Measurements from ENCODE around the gene CCM2. TPM values are rescaled to one million over a fixed set of nuclear protein-coding genes. Genes with fewer than 3 reads are reported as not detected.

CCM2 gene
- total RNA-seq, 2 experiments from 2014 or later: 130 to 134 TPM

DNA sequence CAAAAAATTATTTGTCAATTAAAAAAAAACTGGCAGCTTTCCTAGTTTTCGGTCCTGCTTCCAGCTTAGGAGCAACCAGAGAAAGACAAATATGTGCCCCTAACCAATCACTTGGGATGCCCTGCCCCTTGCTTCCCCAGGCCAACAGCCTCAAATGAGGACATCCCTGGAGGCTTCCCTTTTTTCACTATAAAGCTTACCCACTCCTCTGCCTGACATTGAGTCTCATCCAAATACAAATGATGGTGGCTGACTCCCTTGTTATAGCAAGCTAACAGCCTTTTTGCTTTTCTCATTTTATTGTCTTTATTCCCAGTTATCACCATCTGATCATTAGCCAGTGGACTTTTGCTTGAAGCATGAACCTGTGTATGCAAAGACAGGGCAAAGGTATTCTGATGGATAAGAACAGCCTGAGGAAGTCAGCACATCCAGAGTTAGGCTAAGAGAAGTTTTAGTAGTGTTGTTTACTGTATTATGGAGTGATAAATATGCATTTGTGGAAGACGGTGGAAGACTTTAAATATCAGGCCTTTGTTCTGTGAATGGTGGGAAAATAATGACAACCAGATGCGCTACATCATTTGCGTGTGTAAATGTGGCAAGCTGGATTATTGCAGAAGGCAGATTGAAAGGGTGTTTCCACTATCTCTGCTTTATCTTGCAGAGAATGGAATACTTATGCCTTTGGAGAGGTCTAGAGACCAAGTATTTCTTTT, 1.7 kb upstream of the CCM2 start:
- no peak for DNase-seq
- H3K4me1 Mint-ChIP-seq: peaks cover 61% of the 10 kb centered on the region
- POLR2A ChIA-PET: interaction anchor here (0.6 to 10.5 kb wide), 7 partner anchors 19 to 150 kb away, joined by 3 to 493 read pairs (median 19); partner anchors contain the start of genes H2AZ2, MYO1G and TBRG4

DNA sequence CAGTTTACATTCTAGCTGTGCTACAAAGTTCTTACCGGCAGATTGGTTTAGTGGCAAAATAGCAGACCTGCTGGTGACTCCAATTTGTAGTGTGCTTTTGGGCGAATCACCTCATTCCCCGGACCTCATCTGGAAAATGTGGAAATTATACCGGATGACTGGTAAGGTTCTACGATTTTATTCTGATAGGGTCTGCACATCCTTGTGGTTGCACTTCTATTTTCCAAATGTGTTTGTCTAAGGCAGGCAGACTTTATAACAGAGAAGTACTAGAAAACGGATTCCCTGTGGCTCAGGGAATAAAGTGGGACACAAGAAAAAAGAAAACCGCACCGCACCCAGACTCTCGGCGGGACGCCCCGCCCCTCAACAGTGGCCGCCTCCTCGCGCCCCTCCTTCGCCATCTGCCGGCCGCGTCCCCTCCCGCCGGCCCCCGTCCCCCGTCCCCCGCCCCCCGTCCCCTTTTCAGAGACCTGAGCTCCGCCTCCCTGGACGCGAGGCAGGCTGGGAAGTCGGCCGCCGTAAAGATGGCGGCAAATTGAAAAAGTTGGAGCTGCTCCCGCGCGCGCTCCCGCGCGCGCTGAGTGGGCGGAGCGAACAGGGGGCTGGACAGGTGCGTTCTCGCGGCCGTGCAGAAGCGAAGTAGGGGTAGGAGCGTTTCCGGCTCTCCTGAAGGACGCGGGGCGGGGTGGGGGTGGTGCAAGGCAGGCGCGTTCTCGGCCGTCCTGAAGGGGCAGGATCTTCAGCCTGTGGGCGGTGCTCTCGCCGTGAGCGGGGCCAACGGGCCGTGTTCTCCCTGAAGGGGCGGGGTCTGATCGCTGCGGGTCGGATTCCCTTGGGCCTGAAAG, 532 bp upstream of the CCM2 start:
- Mint-ChIP-seq H3K27ac (peak overlapping the region; percentile 87), H3K4me1 (peaks cover 59% of the 10 kb centered on the region), H3K9me3 (no peaks in the 10 kb centered on the region), H3K36me3 (ENCODE audit: low read depth) (peaks cover 9% of the 10 kb centered on the region), H3K27me3 (no peaks in the 10 kb centered on the region), H3K4me3 (peak overlapping the region; percentile 80)
- DNase-seq: peak; percentile 100
- ChIA-PET POLR2A (interaction anchor here (0.7 to 10.5 kb wide), 13 partner anchors 9 to 393 kb away, joined by 3 to 493 read pairs (median 19); partner anchors contain the start of genes H2AZ2, MYO1G, OGDH and PURB), CTCF (interaction anchor here (0.7 to 8.0 kb wide), 12 partner anchors 9 to 1427 kb away, joined by 3 to 88 read pairs (median 4); no protein-coding TSS in a partner anchor)

More for the DNA sequence above, 1.7 kb upstream of the CCM2 start:
- Mint-ChIP-seq H3K27me3 (no peaks in the 10 kb centered on the region), H3K4me3 (peak overlapping the region; percentile 80), H3K9me3 (no peaks in the 10 kb centered on the region), H3K27ac (peak overlapping the region; percentile 87), H3K36me3 (ENCODE audit: low read depth) (peaks cover 7% of the 10 kb centered on the region)
- CTCF ChIA-PET: interaction anchor here (1.0 to 8.0 kb wide), 6 partner anchors 8 to 139 kb away, joined by 3 to 88 read pairs (median 5); no protein-coding TSS in a partner anchor

GRCh38 chr7:45001138-45001694, 1.2 kb downstream of the CCM2 start:
- peak overlapping the region; percentile 85 for H3K4me3 Mint-ChIP-seq
- H3K4me1 Mint-ChIP-seq: peaks cover 55% of the 10 kb centered on the region
- H3K9me3 Mint-ChIP-seq: no peaks in the 10 kb centered on the region
- CTCF ChIA-PET: interaction anchor here (0.7 to 8.0 kb wide), 15 partner anchors 15 to 136 kb away, joined by 3 to 88 read pairs (median 5); partner anchors contain the start of genes MYO1G and TBRG4
- DNase-seq: peak; percentile 55
- peaks cover 16% of the 10 kb centered on the region for H3K36me3 Mint-ChIP-seq (ENCODE audit: low read depth)
- POLR2A ChIA-PET: interaction anchor here (0.7 to 10.5 kb wide), 24 partner anchors 10 to 419 kb away, joined by 3 to 493 read pairs (median 4); partner anchors contain the start of genes H2AZ2, MYO1G, OGDH and PURB
- peak overlapping the region; percentile 85 for H3K27ac Mint-ChIP-seq
- no peaks in the 10 kb centered on the region for H3K27me3 Mint-ChIP-seq

DNA sequence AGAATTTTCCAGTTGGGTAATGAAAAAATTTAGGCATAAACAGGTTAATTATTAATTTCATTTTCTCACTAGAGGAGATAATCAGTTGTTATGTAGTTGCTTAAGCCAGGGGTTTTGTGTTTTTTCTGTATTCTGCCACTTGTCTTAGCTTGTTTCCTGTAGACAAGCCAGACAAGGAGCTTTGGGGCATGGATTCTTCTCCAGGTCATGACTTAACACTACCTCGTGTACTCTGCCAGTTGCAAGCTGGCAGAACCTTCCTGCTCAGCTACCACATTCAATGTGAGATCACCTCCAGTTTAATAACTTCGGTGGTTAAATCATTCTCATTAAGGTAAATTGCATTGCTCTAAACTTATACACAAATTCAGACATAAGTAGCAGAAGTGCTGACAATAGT, 1.8 kb downstream of the CCM2 start:
- H3K36me3 Mint-ChIP-seq (ENCODE audit: low read depth): peaks cover 19% of the 10 kb centered on the region
- no peak for DNase-seq
- ChIA-PET POLR2A (interaction anchor here (0.7 to 10.5 kb wide), 19 partner anchors 10 to 420 kb away, joined by 3 to 493 read pairs (median 13); partner anchors contain the start of genes H2AZ2, MYO1G, PURB and TBRG4), CTCF (interaction anchor here (0.7 to 8.0 kb wide), 14 partner anchors 16 to 136 kb away, joined by 3 to 88 read pairs (median 5); partner anchors contain the start of gene MYO1G)
- no peaks in the 10 kb centered on the region for H3K27me3 Mint-ChIP-seq
- H3K4me1 Mint-ChIP-seq: peaks cover 52% of the 10 kb centered on the region
- no peaks in the 10 kb centered on the region for H3K9me3 Mint-ChIP-seq
- H3K4me3 Mint-ChIP-seq: no peak overlapping the region
- H3K27ac Mint-ChIP-seq: peak overlapping the region; percentile 85

- DNase-seq: no peak
- ChIA-PET POLR2A (interaction anchor here (2.3 to 10.5 kb wide), 2 partner anchors 23 to 24 kb away, joined by 8 to 493 read pairs; partner anchors contain the start of gene MYO1G), CTCF (interaction anchor here (0.9 kb wide), 2 partner anchors 22 to 26 kb away, joined by 3 read pairs; no protein-coding TSS in a partner anchor)
- peaks cover 61% of the 10 kb centered on the region for H3K4me1 Mint-ChIP-seq
- H3K27me3 Mint-ChIP-seq: no peaks in the 10 kb centered on the region
- no peak overlapping the region for H3K4me3 Mint-ChIP-seq
- H3K27ac Mint-ChIP-seq: no peak overlapping the region
- peaks cover 32% of the 10 kb centered on the region for H3K36me3 Mint-ChIP-seq (ENCODE audit: low read depth)
- no peaks in the 10 kb centered on the region for H3K9me3 Mint-ChIP-seq
Measured at GRCh38 chr7:45003789-45004188, 3.8 kb downstream of the CCM2 start.

GRCh38 chr7:45007106-45007505, 7.1 kb downstream of the CCM2 start:
- peak overlapping the region; percentile 70 for H3K27ac Mint-ChIP-seq
- peaks cover 54% of the 10 kb centered on the region for H3K4me1 Mint-ChIP-seq
- CTCF ChIA-PET: interaction anchor here (0.7 to 2.3 kb wide), 5 partner anchors 15 to 103 kb away, joined by 3 to 14 read pairs (median 4); no protein-coding TSS in a partner anchor
- peaks cover 43% of the 10 kb centered on the region for H3K36me3 Mint-ChIP-seq (ENCODE audit: low read depth)
- H3K27me3 Mint-ChIP-seq: no peaks in the 10 kb centered on the region
- no peak overlapping the region for H3K4me3 Mint-ChIP-seq
- POLR2A ChIA-PET: interaction anchor here (0.6 to 2.1 kb wide), 10 partner anchors 8 to 209 kb away, joined by 3 to 9 read pairs (median 5); no protein-coding TSS in a partner anchor
- no peaks in the 10 kb centered on the region for H3K9me3 Mint-ChIP-seq
- no peak for DNase-seq

DNA sequence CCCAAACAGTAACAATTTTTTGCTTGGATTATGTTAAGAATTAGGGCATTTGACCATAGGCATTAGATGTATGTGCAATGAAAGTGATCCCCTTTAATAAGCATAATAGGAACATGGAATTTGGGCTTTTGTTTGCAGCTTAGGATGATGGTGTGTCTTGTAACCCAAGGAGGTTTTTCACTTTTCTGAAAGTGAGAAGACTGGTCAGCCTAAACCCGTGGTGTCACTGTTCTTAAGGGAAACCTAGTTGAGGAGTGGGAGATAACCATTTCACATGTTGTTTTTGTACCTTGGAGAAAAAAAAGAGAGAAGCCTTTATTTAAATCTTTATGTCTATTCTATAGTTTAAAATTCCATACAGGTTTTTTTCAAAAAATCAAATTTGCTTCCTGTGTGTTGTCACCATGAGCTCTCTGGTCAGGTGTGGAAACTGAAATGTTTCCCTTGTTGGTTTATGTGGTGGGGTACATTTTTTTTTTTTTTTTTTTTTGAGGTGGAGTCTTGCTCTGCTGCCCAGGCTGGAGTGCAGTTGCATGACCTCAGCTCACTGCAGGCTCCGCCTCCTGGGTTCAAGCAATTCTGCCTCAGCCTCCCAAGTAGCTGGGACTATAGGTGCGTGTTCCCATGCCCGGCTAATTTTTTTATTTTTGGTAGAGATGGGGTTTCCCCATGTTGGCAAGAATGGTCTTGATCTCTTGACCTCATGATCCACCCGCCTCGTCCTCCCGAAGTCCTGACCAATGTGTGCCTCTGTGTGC, 7.7 kb downstream of the CCM2 start:
- H3K27ac Mint-ChIP-seq: peak overlapping the region; percentile 70
- POLR2A ChIA-PET: interaction anchor here (0.6 to 2.1 kb wide), 11 partner anchors 8 to 209 kb away, joined by 3 to 9 read pairs (median 4); no protein-coding TSS in a partner anchor
- DNase-seq: peak; percentile 58

GRCh38 chr7:45013465-45013967, 13.5 kb downstream of the CCM2 start:
- Mint-ChIP-seq H3K36me3 (ENCODE audit: low read depth) (peaks cover 56% of the 10 kb centered on the region), H3K9me3 (no peaks in the 10 kb centered on the region), H3K27ac (peak overlapping the region; percentile 7), H3K27me3 (no peaks in the 10 kb centered on the region), H3K4me1 (peaks cover 28% of the 10 kb centered on the region), H3K4me3 (no peak overlapping the region)
- ChIA-PET CTCF (interaction anchor here (1.2 to 1.6 kb wide), 2 partner anchors 35 to 157 kb away, joined by 3 read pairs; partner anchors contain the start of gene MYO1G), POLR2A (interaction anchor here (0.8 to 3.8 kb wide), 3 partner anchors 12 to 28 kb away, joined by 3 to 16 read pairs (median 3); no protein-coding TSS in a partner anchor)
- no peak for DNase-seq

More for the DNA sequence above, 7.7 kb downstream of the CCM2 start:
- CTCF ChIA-PET: interaction anchor here (0.7 to 2.3 kb wide), 7 partner anchors 14 to 202 kb away, joined by 3 to 14 read pairs (median 3); no protein-coding TSS in a partner anchor
- H3K4me3 Mint-ChIP-seq: peak overlapping the region; percentile 50
- H3K36me3 Mint-ChIP-seq (ENCODE audit: low read depth): peaks cover 48% of the 10 kb centered on the region
- no peaks in the 10 kb centered on the region for H3K9me3 Mint-ChIP-seq
- H3K4me1 Mint-ChIP-seq: peaks cover 52% of the 10 kb centered on the region
- no peaks in the 10 kb centered on the region for H3K27me3 Mint-ChIP-seq

GRCh38 chr7:45015313-45015712, 15.3 kb downstream of the CCM2 start:
- DNase-seq: no peak
- Mint-ChIP-seq H3K27me3 (no peaks in the 10 kb centered on the region), H3K36me3 (ENCODE audit: low read depth) (peaks cover 47% of the 10 kb centered on the region), H3K4me1 (peaks cover 20% of the 10 kb centered on the region), H3K4me3 (no peak overlapping the region), H3K9me3 (no peaks in the 10 kb centered on the region), H3K27ac (no peak overlapping the region)
- POLR2A ChIA-PET: interaction anchor here (0.7 to 2.1 kb wide), 5 partner anchors 9 to 29 kb away, joined by 3 to 10 read pairs (median 3); no protein-coding TSS in a partner anchor
- CTCF ChIA-PET: interaction anchor here (0.7 to 1.3 kb wide), 1 partner anchor 42 kb away, joined by 3 read pairs; no protein-coding TSS in a partner anchor

DNA sequence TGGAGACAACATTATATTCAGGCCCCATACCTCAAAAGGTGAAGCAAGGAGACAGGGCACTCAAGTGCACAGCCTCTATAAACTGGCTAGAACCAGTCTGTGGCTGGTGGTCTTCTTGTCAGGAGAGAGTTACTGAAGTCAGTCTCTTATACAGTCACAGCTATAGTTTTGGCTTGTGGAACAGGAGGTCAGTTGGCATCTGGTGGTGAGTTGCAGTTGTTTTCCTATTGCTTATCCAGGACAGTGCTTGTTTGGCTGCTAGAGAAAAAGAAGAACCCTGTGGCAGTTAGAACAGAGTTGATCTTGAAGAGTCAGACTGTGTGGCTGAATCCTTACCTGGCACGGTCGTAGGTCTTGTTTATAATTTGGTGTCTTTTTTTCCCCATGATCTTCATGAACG, 17.3 kb downstream of the CCM2 start:
- POLR2A ChIA-PET: no interaction called here

DNA sequence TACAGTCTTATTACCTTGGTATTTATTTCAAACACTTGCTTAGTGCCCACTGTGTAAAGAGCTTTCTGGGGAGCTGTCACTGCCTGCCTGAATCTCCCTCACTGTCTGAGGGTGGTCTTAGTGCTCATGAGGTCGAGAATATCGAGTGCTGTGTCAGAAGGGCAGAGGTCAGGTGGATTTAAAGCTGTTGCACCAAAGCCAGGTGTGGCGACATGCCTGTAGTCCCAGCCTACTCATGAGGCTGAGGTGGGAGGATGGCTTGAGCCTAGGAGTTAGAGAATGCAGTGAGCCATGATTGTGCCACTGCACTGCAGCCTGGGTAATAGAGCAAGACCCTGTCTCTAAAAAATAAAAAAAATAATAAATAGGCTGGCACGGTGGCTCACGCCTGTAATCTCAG, 20.9 kb downstream of the CCM2 start:
- Mint-ChIP-seq H3K9me3 (no peaks in the 10 kb centered on the region), H3K27me3 (no peaks in the 10 kb centered on the region), H3K27ac (no peak overlapping the region), H3K4me1 (peaks cover 42% of the 10 kb centered on the region), H3K36me3 (ENCODE audit: low read depth) (peaks cover 45% of the 10 kb centered on the region), H3K4me3 (no peak overlapping the region)
- CTCF ChIA-PET: interaction anchor here (1.9 to 2.8 kb wide), 2 partner anchors 14 to 20 kb away, joined by 7 to 11 read pairs; no protein-coding TSS in a partner anchor
- no peak for DNase-seq
- POLR2A ChIA-PET: interaction anchor here (0.7 to 12.4 kb wide), 5 partner anchors 12 to 91 kb away, joined by 3 to 412 read pairs (median 8); partner anchors contain the start of genes CCM2, MYO1G and TBRG4

More for the DNA sequence above, 17.3 kb downstream of the CCM2 start:
- Mint-ChIP-seq H3K27ac (no peak overlapping the region), H3K36me3 (ENCODE audit: low read depth) (peaks cover 46% of the 10 kb centered on the region), H3K9me3 (no peaks in the 10 kb centered on the region), H3K4me1 (peaks cover 31% of the 10 kb centered on the region), H3K4me3 (no peak overlapping the region), H3K27me3 (no peaks in the 10 kb centered on the region)
- DNase-seq: no peak
- CTCF ChIA-PET: no interaction called here

Measured in activated CD4-positive, alpha-beta memory T cell treated with anti-CD3 and anti-CD28 coated beads, Interleukin-2, amount 10 ng/mL, durations not matched to agents 7 days and 5 days (primary cell).